Measurements from ENCODE around the gene C2orf72.

GRCh38 chr2:231032575-231033140 lies 4.7 kb upstream of the C2orf72 start:
- no peak for TF ChIP-seq CTCF (IDR thresholded peaks at IDR 0.05)
- no peak for TF ChIP-seq POLR2A (IDR thresholded peaks at IDR 0.05)
- no peak for TF ChIP-seq POLR2AphosphoS5 (IDR thresholded peaks at IDR 0.05)

Measured in sigmoid colon (tissue), 4 donors.